HEK293 (cell line): Measurements from ENCODE around the gene PGR.

Experiments
- CTCF ChIA-PET: fragments of 350-600 bp; formaldehyde crosslinking; extraction: SDS; loops from one replicate; lab custom pipeline; 2021; ENCODE audit warnings: antibody characterized with exemption; lab: Yijun Ruan, JAX
- POLR2A ChIA-PET: fragments of 300-600 bp; formaldehyde crosslinking; extraction: SDS; loops from one replicate; lab custom pipeline; 2020; ENCODE audit warnings: antibody characterized with exemption, inconsistent platforms; lab: Yijun Ruan, JAX
- H3K27ac ChIP-seq: fragments of 200-500 bp; sonication (Bioruptor generic); 2 replicates; pipeline ENCODE4 v1.5.1; 2014; ENCODE audit warnings: low read depth, low read length, control low read depth, inconsistent platforms; ENCODE audit errors: extremely low read depth
- H3K36me3 ChIP-seq, 2 experiments: fragments of 200-500 bp in 1 of 2; sonication (Bioruptor generic) in 1 of 2; 1 replicate in 1 of 2; 2 replicates in 1 of 2; pipeline ENCODE4 v1.5.1; 2014 to 2017; ENCODE audit warnings: inconsistent platforms in 2 of 2, low read length in 2 of 2; ENCODE audit not compliant: control insufficient read depth in 2 of 2, insufficient read depth in 1 of 2
- H3K4me1 ChIP-seq: fragments of 200-500 bp; sonication (Bioruptor generic); 2 replicates; pipeline ENCODE4 v1.5.1; 2014; ENCODE audit warnings: mild to moderate bottlenecking, low read length, inconsistent platforms; ENCODE audit not compliant: control insufficient read depth, insufficient read depth
- H3K4me3 ChIP-seq: 2 replicates; pipeline ENCODE4 v1.5.1; 2011; ENCODE audit warnings: low read depth, mild to moderate bottlenecking, control low read depth, low read length, moderate library complexity
- H3K9me3 ChIP-seq: fragments of 200-500 bp; sonication (Bioruptor generic); 2 replicates; pipeline ENCODE4 v1.5.1; 2014; ENCODE audit warnings: low read depth, low read length, inconsistent platforms; ENCODE audit not compliant: control insufficient read depth, insufficient read depth
- FEZF1 ChIP-seq: fragments of 450-650 bp; formaldehyde crosslinking; IDR thresholded peaks from 2 replicates; pipeline ENCODE4 v1.5.1; 2016; ENCODE audit warnings: missing biosample characterization, missing genetic modification characterization
- HIC1 ChIP-seq: fragments of 450-650 bp; formaldehyde crosslinking; IDR thresholded peaks from 2 replicates; pipeline ENCODE4 v1.5.1; 2016; ENCODE audit warnings: missing biosample characterization, missing genetic modification characterization
- HOXA7 ChIP-seq: sonication (generic); formaldehyde crosslinking; IDR thresholded peaks from 2 replicates; pipeline ENCODE4 v1.8.1; 2022; ENCODE audit warnings: missing genetic modification reagents, borderline replicate concordance
- RBAK ChIP-seq: fragments of 450-650 bp; formaldehyde crosslinking; IDR thresholded peaks from 2 replicates; pipeline ENCODE4 v1.5.1; 2016; ENCODE audit warnings: missing biosample characterization, missing genetic modification characterization
- ZBTB1 ChIP-seq: fragments of 450-650 bp; formaldehyde crosslinking; IDR thresholded peaks from 2 replicates; pipeline ENCODE4 v1.5.1; 2016; ENCODE audit warnings: missing biosample characterization, missing genetic modification characterization
- ZBTB26 ChIP-seq: fragments of 450-650 bp; formaldehyde crosslinking; optimal IDR thresholded peaks from 2 replicates; pipeline ENCODE3; 2016; ENCODE audit warnings: missing biosample characterization, mild to moderate bottlenecking, missing genetic modification characterization
- ZNF132 ChIP-seq: fragments of 450-650 bp; formaldehyde crosslinking; IDR thresholded peaks from 2 replicates; pipeline ENCODE4 v1.5.1; 2017; ENCODE audit warnings: missing biosample characterization, missing genetic modification characterization, borderline replicate concordance
- ZNF175 ChIP-seq: fragments of 450-650 bp; formaldehyde crosslinking; IDR thresholded peaks from 2 replicates; pipeline ENCODE4 v1.5.1; 2016; ENCODE audit warnings: missing biosample characterization, missing genetic modification characterization
- ZNF184 ChIP-seq: fragments of 450-650 bp; IDR thresholded peaks from 2 replicates; pipeline ENCODE4 v1.5.1; 2018; ENCODE audit warnings: missing biosample characterization, mild to moderate bottlenecking, missing genetic modification characterization
- ZNF211 ChIP-seq: fragments of 450-650 bp; formaldehyde crosslinking; IDR thresholded peaks from 2 replicates; pipeline ENCODE4 v1.5.1; 2016; ENCODE audit warnings: low read depth, missing biosample characterization, missing genetic modification characterization
- ZNF223 ChIP-seq: fragments of 450-650 bp; formaldehyde crosslinking; IDR thresholded peaks from 2 replicates; pipeline ENCODE4 v1.5.1; 2016; ENCODE audit warnings: missing biosample characterization, missing genetic modification characterization
- ZNF521 ChIP-seq: fragments of 450-650 bp; formaldehyde crosslinking; IDR thresholded peaks from 2 replicates; pipeline ENCODE4 v1.5.1; 2017; ENCODE audit warnings: missing biosample characterization, mild to moderate bottlenecking, missing genetic modification characterization
- ZNF549 ChIP-seq: fragments of 450-650 bp; IDR thresholded peaks from 2 replicates; pipeline ENCODE4 v1.5.1; 2018; ENCODE audit warnings: missing biosample characterization, missing genetic modification characterization, mild to moderate bottlenecking, inconsistent platforms, moderate library complexity
- ZNF561 ChIP-seq: fragments of 450-650 bp; IDR thresholded peaks from 2 replicates; pipeline ENCODE4 v1.5.1; 2018; ENCODE audit warnings: missing biosample characterization, missing genetic modification characterization, borderline replicate concordance
- ZNF621 ChIP-seq: fragments of 450-650 bp; formaldehyde crosslinking; IDR thresholded peaks from 2 replicates; pipeline ENCODE4 v1.5.1; 2017; ENCODE audit warnings: missing biosample characterization, missing genetic modification characterization
- ZNF747 ChIP-seq: fragments of 450-650 bp; formaldehyde crosslinking; IDR thresholded peaks from 2 replicates; pipeline ENCODE4 v1.5.1; 2016; ENCODE audit warnings: missing biosample characterization, missing genetic modification characterization
- ZNF792 ChIP-seq: fragments of 450-650 bp; formaldehyde crosslinking; IDR thresholded peaks from 2 replicates; pipeline ENCODE4 v1.5.1; 2016; ENCODE audit warnings: missing biosample characterization, missing genetic modification characterization
- ZNF830 ChIP-seq: fragments of 450-650 bp; IDR thresholded peaks from 2 replicates; pipeline ENCODE4 v1.5.0; 2018; ENCODE audit warnings: missing biosample characterization, missing genetic modification characterization, low read depth, mild to moderate bottlenecking, moderate library complexity
- ZSCAN23 ChIP-seq: fragments of 450-650 bp; formaldehyde crosslinking; IDR thresholded peaks from 2 replicates; pipeline ENCODE4 v1.5.1; 2016; ENCODE audit warnings: missing biosample characterization, missing genetic modification characterization
- ZSCAN4 ChIP-seq: fragments of 450-650 bp; formaldehyde crosslinking; IDR thresholded peaks from 2 replicates; pipeline ENCODE4 v1.5.1; 2017; ENCODE audit warnings: missing biosample characterization, missing genetic modification characterization
- ZXDB ChIP-seq: fragments of 450-650 bp; formaldehyde crosslinking; IDR thresholded peaks from 2 replicates; pipeline ENCODE4 v1.5.1; 2016; ENCODE audit warnings: missing biosample characterization, missing genetic modification characterization

PGR gene

GRCh38 chr11:101103433-101103832 lies 26.2 kb downstream of the PGR start:
- POLR2A ChIA-PET = no interaction called here

GRCh38 chr11:101100601-101101000 lies 29.0 kb downstream of the PGR start:
- TF ChIP-seq HOXA7 (CRISPR knock-in tag) = no peak
- TF ChIP-seq, all 188 proteins: peak for 0
- ChIA-PET POLR2A (no interaction called here), CTCF (interaction anchor here (0.7 kb wide), 1 partner anchor 54 kb away, joined by 3 read pairs; no protein-coding TSS in a partner anchor)
- Histone ChIP-seq H3K4me1 (no peaks in the 10 kb centered on the region), H3K9me3 (no peaks in the 10 kb centered on the region), H3K27ac (no peak overlapping the region), H3K4me3 (no peak overlapping the region), H3K36me3 (no peaks in the 10 kb centered on the region)

More at GRCh38 chr11:101103433-101103832, 26.2 kb downstream of the PGR start:
- no peaks in the 10 kb centered on the region for H3K4me1 ChIP-seq
- H3K9me3 ChIP-seq = no peaks in the 10 kb centered on the region
- CTCF ChIA-PET = no interaction called here
- H3K36me3 ChIP-seq = no peaks in the 10 kb centered on the region
- no peak overlapping the region for H3K4me3 ChIP-seq
- no peak overlapping the region for H3K27ac ChIP-seq
- TF ChIP-seq ZNF747 (tag by site-specific recombination) (no peak), HIC1 (tag by site-specific recombination) (no peak), ZXDB (tag by site-specific recombination) (no peak), ZNF132 (tag by site-specific recombination) (no peak)

GRCh38 chr11:101096036-101096704 lies 33.4 kb downstream of the PGR start:
- TF ChIP-seq ZNF175 (tag by site-specific recombination) (no peak), ZSCAN23 (no peak)
- TF ChIP-seq, all 188 proteins: peak for 0
- no peak overlapping the region for H3K27ac ChIP-seq
- no peaks in the 10 kb centered on the region for H3K4me1 ChIP-seq
- ChIA-PET POLR2A (no interaction called here), CTCF (interaction anchor here (0.9 kb wide), 1 partner anchor 22 kb away, joined by 3 read pairs; no protein-coding TSS in a partner anchor)
- no peaks in the 10 kb centered on the region for H3K36me3 ChIP-seq
- H3K4me3 ChIP-seq = no peak overlapping the region
- no peaks in the 10 kb centered on the region for H3K9me3 ChIP-seq

- Histone ChIP-seq H3K4me1 (no peaks in the 10 kb centered on the region), H3K4me3 (no peak overlapping the region), H3K36me3 (no peaks in the 10 kb centered on the region), H3K27ac (no peak overlapping the region)
- ChIA-PET CTCF (interaction anchor here (0.8 kb wide), 1 partner anchor 8 kb away, joined by 3 read pairs; no protein-coding TSS in a partner anchor), POLR2A (no interaction called here)
- TF ChIP-seq ZNF184 (tag by site-specific recombination) (no peak), ZNF211 (tag by site-specific recombination) (no peak), ZNF621 (no peak), ZBTB1 (tag by site-specific recombination) (no peak), ZNF223 (tag by site-specific recombination) (no peak), ZNF830 (tag by site-specific recombination) (no peak), ZSCAN4 (no peak), FEZF1 (tag by site-specific recombination) (no peak), ZNF521 (tag by site-specific recombination) (no peak), ZBTB26 (tag by site-specific recombination) (no peak), RBAK (tag by site-specific recombination) (no peak), ZNF549 (tag by site-specific recombination) (no peak), ZNF792 (no peak), ZNF561 (tag by site-specific recombination) (no peak)
- TF ChIP-seq, all 188 proteins: peak for 0
- no peaks in the 10 kb centered on the region for H3K9me3 ChIP-seq
Measured at GRCh38 chr11:101091781-101092180, 37.8 kb downstream of the PGR start.
